HG03469 (cell line): ENCODE data around the gene NRIP3.

Source experiments
- ATAC-seq: cut with Tn5 transposase; IDR thresholded peaks from one replicate; pipeline ENCODE4 v1.9.1; 2021; ENCODE audit warnings: mild to moderate bottlenecking, moderate library complexity, moderate number of reproducible peaks; ENCODE audit not compliant: unreplicated experiment

The NRIP3 gene

DNA sequence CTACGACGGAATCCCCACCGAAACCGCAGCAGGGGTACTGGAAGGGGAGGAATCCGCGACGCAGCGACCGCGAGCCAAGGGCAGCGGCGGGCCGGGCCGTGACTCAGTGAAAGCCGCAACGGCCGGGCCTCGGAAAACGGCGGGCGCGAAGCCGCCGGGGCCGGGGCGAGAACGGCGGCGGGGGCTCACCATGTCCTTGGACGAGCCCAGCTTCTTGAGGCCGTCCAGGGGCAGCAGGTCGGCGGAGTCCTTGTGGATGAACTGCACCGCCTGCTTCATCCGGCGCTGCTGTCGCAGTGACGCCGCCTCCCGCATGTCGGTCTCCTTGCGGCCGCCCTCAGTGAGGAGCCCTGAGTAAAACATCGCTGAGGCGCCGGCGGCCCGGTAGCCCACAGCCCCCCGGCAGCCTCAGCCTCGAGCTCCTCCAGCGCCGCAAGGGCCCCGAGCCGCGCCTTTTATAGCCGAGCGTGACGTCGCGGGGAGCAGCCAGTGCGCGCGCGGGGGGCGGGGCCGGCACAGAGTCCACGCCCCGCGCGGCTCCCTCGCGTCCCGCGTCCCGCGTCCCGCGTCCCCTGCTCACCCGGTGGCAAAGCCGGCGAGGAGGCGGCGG is at the start of gene NRIP3:
NRIP3 (minus strand) TSS at position 429 of the 610 bp plus-strand sequence; CDS start at position 363, 66 bp downstream.
- ATAC-seq = no peak

DNA sequence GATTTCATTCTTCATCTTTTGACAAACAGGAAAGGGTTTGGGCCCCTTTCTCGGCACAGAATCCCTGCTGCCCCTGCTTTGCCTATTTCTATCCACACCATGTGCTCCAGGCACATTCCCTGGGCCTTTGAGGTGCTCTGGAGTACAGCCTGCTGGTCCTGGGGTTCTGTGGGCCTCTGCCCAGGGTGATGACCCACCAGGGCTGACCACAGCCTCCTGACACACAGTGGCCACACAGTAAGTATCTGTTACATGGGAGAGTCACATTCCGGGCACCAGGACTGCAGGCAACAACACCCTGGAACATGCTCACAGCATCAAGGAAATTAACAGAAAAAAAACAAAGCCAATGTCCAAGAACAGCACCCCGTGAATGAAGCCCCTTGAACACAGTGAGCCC is 48.5 kb upstream of the NRIP3 start:
- no peak for ATAC-seq

DNA sequence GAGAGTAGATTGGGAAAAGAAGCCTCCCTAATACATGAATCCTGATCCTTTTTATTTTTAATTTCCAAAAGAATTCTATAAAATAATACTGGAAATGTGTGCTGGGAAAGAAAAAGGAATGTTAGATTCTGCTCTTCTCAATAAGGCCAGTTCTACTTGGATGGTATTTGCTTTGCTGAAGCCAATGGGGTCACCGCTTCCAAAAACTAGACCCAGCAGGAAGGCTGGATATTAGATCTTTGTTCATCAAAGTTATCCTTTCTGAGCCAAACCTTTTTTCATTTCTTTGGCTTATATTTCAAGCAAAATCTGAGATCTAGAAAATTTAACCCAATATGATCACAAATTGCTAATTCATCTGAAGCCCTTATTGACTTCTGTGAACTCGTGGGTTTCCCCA is 46.2 kb upstream of the NRIP3 start:
- ATAC-seq = no peak

DNA sequence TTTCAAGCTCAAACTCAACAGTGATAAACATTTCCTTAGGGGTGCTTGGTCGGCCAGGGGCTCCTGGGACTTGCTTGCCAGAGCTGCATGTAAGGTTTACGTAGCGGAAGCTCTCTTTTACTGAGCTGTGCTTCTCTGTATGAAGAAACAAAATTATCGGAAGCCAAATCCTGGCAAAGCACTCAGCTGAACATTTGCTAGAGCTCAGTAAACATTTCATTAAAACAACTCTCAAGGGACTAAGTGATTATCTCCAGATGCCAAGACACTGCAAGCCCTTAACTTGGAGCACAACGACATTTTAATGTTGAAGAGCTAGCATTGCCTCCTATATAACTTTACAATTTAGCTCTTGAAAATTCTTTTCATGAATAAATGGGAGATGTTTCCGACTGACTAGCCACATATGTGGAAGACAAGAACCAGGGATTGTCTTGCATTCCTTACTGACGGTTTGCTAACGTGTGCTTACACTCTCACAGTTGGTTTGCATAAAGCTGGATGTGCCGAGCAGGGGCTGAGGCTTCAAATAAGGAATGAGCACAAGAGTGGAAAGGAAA is 44.2 kb upstream of the NRIP3 start:
- no peak for ATAC-seq

DNA sequence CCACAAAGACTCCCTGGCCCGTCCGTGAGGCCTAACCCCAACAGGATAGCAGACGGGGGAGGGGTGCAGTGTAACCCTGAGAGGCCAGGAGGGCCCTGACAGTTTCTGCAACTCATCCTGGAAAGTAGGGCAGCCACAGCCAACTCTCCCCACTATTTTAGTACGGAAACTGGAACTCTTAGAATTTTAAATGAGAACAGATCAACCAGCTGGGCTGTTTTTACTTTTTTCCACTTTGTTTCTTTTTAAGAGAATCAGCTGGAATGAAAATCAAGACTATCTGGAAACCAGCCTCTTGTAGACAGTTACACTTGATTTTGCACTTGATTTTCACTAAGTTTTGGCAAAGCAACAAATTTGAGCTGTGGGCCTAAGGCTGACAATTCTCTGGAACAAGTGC is 42.7 kb upstream of the NRIP3 start:
- ATAC-seq = no peak

DNA sequence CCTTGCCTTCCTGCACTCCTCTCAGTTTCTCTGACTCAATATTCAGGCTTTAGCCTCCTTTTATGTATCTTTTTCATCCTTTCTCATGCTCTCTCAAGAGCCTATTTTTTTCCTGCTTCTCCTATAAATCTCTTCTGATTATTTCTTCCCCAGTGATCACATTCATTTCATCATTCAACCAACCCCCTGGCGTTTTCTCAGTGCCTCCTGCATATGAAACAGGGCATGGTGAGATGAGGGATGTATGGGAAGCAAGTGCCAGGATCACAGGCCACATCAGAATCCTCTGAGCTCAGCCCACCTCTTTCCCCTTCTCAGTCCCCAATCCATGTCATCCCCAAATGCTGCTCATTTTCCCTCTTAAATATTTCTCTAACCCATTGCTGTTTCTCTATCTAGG is 38.7 kb upstream of the NRIP3 start:
- ATAC-seq = no peak

DNA sequence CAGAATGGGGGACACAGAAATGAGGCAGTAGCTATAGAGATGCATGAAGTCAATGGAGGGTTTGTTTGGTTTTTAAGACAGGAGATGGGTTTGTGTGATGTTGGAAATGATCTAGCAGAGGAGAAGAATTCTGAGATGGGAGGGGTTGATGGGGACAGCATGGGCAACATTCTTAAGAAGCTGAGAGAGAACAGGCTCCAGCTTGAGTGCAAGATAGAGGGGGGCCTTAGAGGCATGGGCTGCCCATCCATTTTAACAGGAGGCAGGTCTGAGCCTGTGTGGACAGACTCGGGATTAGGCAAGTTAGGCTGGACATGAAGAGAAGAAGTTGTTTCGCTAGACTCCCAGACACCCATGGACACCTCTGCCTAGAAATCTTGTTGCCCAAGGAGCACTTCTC is 37.9 kb upstream of the NRIP3 start:
- no peak for ATAC-seq

DNA sequence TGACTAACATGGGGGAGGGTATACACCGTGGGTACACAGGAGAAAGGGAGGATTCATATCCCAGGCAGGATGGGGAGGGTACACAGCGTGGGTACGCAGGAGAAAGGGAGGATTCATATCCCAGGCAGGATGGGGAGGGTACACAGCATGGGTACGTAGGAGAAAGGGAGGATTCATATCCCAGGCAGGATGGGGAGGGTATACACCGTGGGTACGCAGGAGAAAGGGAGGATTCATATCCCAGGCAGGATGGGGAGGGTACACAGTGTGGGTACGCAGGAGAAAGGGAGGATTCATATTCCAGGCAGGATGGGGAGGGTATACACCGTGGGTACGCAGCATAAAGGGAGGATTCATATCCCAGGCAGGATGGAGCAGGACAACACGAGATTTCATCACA is 36.6 kb upstream of the NRIP3 start:
- no peak for ATAC-seq

DNA sequence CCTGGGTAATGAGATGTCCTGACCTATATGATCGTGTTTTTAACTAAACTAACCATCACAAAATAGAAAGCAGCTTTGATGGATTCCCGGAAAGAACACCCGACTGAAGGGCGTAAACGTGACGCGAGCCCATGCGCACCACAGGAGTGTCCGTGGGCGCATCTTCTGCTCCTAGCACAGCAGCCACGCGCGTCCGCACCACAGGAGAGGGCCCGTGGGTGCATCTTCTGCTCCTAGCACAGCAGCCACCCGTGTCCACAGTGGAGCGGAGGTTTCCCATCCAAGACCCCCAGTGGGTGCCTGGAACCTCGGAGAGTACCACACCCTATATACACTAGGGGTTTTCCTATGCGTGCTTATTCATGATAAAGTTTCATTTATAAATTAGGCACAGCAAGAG is 36.1 kb upstream of the NRIP3 start:
- ATAC-seq = no peak

DNA sequence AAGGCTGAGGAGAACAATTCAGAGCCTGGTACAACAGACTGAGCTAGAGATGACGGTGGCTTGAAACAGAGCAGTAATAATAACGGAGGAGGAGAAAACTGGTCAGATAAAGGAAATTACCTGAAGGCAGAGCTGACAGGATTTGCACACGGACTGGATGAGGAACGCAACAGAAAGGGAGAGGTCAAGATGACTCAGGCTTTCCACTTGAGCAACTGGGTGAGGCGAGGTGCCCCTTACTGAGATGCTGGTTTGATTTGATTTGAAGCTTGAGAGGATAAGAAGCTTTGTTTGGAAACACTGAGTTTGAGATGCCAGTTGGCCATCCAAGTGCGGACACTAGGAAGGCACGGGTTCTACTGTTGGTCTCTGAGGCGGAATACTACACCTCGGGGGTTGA is 35.4 kb upstream of the NRIP3 start:
- ATAC-seq = no peak

DNA sequence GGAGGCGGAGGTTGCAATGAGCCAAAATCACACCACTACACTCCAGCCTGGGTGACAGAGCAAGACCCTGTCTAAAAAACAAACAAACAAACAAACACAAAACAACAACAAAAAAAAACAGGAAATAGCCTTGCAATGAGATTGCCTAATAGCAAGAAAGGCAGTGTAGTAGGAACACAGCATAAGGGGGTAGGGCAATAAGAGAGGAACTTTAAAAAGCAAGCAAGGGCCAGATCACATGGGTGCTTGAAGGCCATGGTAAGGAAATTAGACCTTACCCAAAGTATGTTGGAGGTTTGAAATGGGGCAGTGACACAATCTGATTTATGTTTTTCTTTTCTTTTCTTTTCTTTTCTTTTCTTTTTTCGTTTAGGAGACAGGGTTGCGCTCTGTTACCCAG is 34.7 kb upstream of the NRIP3 start:
- ATAC-seq = no peak

DNA sequence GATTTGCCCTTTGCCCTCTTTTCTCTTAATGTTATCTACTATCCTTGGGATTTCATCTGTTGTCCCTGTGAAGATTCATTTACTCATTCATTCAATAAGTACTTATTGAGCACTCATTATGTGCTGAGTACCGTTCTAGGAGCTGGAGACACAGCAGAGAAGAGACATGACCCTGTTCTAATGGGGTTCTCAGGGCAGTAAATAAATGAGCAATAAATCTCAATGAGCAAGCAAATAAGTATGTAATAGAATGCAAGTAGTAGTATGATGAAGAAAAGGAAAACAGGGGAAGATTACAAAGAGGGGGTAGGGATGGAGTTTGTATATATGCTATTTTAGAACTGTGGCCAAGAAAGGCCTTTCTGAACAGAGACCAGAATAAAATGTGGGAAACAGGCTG is 34.2 kb upstream of the NRIP3 start:
- ATAC-seq = no peak

DNA sequence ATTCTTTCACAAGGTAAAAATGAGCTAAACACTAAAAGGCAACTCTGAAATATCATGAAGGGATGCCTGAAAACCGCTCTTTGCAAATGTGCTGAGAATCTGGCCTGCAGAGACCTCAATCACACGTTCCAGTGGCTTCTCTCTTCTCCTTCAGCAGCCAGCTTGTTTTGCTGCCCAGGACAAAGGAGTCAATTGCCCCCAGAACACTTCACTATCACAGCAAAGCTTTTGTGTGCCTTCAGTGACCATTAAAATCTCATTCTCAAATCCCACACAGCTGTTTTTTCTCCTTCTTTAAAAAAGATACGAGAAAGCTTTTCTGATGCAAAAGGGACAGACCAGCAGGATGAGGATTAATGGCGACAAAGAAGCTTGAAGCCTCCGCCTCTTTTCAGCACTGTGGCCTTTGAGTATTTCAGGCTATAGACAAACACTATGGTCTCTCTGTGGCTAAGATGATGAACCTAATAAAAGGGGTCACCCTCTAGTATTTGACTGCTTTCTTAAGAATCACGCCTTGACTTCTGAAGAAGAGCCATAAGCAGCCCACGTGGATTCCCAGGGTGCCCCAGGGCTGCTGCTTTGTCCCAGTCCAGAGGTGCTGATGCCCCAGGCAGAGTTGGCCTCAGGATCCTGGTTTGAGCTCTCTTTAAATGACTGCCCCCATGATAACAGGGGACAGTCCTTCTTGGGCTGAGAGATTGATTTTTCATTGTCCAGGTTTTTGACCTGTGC is 33.4 kb upstream of the NRIP3 start:
- ATAC-seq = no peak

DNA sequence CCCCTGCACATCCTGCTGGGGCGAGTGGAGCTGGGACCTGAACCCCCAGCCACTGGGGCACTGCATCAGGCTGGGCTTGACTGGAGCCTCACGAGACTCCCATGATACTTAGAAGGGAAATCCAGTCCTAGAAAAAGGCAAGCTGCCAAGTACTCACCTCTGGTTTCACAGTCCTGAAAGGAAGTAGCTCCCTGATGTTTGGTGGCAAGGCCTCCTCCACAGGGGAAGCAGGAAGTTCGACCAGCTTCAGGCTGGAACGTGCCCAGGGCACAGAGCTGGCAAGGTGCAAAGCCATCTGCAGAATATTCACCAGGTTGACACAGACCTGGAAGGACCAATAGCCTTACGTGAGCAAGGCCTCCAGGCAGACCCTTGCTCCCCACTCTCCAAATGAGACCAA is 26.8 kb upstream of the NRIP3 start:
- ATAC-seq = no peak

DNA sequence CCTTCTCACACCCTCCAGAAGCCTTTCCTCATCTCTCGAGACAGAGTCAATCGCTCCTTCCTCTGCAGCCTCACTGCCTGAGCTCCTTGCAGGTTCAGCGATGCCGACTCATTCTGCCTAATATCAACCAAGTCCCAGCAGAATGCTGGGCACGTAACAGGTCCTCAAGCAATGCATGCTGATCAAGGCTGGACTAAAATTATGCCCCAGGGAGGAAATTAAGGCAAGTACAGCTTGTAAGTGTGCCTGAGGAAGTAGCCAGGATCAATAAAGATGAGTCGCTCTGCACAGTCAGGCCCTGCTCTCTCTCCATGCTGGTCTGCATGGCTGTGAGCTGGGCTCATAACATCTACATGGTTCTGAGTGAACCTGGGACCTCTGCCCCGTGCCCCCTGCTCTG is 25.6 kb upstream of the NRIP3 start:
- ATAC-seq = no peak

DNA sequence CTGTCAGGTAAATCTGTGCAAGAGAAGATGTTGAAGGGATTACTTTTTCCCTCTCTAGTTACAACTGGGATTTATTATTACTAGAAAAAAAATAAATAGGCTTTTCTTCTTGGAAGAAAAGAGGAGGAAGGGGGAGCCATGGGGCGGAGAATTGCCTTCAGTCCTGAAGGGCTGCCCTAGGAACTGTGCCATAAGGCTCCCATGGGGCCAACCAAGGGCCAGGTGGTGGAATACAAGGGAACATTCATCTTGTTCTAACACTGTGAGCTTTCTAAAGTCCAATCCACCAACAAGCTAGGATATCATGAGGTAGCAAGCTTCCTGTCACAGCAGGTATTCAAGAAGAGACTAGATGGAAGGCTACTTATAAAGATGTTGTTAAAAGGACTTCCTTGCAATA is 24.8 kb upstream of the NRIP3 start:
- no peak for ATAC-seq

DNA sequence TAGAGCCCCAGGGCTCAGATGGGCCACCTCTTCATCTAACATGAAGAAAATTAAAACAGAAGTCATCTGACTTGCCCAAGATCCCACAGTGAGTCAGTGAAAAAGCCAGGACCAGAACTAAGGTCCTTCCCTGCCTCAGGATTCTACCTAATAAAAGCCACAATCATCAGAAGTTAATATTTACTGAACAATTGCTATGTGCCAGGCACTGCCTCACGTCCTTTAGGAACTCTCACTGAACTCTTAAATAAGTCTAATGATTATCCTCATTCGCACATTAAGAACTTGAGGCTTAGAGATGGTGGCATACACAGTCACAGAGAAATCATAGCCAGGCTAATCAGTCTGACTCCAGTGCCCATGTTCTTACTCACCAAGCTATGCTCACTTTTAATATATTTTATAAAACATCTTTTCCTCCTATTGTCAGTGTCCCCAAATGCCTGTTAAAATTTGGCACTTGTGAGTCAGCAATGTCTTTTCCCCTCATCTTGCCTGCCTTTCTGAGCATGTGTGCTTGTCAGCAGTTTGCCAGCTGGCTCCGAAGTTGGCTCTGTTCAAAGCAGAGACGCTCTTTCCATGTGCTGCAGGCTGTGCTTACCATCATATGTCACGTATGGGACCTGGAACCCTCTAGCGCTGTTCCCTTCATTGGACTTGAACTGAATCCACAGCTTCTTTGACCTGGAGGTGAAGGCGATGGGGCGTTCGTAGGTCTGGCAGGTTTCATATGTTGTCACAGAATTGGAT is 21.5 kb upstream of the NRIP3 start:
- no peak for ATAC-seq

DNA sequence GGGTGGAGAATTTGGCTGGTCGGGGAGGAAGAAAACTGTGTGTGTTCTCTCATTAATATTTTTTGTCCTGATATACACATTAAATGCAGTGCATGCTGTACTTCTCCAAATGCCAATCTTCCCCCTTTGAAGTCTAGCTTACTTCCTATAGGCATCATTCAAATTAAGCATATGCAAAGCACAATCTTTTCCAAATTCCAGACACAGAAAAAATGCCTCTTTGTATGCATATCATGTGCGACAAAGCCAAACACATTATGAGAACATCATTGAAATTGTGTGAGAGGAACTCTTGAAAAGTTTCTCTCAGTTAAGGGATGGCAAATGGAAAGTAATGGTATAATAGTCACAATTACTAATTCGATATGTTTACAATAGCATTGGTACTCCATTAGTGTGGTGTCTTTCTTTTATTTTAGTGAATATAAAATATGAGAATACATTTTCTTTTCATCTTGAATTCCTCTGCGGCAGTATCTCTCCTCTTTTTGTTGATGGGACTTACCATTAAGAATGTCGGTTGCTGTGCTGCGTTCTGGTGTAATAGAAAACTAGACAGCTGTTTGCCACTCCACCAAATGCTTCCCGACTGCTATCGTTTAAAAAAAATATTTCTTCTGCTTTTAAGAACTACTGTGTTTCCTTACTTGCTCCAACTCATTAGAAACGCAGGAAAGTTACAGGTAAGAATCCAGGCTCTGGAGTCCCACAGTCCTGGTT is 19.3 kb upstream of the NRIP3 start:
- ATAC-seq = no peak

DNA sequence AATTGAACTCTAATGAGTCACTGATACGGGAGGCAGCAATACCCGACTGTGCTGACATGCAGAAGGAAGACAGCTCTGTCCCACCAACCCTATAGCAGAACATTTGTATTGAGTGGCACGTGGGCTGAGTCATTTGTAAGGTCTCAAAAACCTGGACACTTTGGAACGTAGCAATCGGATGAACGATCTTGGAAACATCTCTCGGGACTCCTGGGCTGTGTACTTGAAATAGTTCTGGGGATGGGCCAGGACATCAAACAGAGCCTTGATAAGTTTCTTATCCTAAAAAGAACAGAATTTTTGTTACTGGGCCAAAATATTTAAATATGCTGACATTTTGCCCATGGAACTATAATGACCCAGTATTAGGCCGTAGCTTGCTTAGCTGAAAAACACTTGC is 17.1 kb upstream of the NRIP3 start:
- no peak for ATAC-seq

DNA sequence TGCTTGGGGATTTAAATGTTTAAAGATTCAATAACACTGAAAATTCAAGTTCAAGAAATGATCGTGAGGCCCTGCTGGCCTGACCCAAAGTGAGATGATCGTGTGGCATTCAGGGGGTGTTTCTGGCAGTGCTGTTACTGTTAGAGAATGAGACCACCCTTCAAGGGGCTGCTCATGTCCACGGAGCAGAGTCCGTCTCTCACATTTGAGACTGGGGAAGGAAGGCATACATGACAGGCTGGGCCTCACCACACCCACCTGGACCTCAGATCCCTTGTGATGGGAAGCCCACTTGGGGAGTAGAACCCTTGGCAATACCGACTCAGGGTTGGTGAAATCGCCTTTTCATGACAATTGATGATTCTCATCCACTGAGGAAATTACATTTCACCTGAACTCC is 16.1 kb upstream of the NRIP3 start:
- no peak for ATAC-seq

DNA sequence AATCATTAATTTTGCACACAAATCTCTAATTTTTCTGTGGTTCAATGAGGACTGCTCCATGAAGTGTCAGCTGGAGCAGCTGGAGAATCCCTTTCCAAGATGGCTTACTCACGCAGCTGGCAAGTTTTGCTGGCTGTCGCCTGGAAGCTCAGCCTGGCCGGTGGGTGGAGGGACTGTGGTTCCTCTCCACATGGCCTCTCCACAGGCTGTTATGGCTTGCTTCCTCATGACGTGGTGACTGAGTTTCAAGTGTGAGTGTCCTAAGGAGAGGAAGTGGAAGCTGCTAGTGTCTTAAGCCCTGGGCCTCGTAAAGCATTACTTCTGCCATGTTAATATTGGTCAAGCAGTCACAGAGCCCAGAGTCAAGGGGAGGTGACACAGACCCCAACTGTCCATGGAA is 14.0 kb upstream of the NRIP3 start:
- ATAC-seq = no peak
